ENCODE results near the gene MEGF8. TPM values are rescaled to one million over a fixed set of nuclear protein-coding genes. Genes with fewer than 3 reads are reported as not detected.

Gene MEGF8
- total and polyA plus RNA-seq, 10 of the 15 experiments (the other 5 are each of a cell fraction or from before 2014, with no cell fraction given): 0.43 to 12.8 (median 2.7) TPM

GRCh38 chr19:42374826-42375376 lies 49.5 kb downstream of the MEGF8 start:
- DNase-seq (ENCODE audit: low read depth, low spot score): no peak
- in situ Hi-C loops (cut with MboI): no loop called here
- no peak overlapping the region for H3K4me2 ChIP-seq (ENCODE audit: control insufficient read depth, insufficient read depth)
- ATAC-seq: no peak
- no peaks in the 10 kb centered on the region for H3K9me3 ChIP-seq (replicated peaks; ENCODE audit: control insufficient read depth, insufficient read depth, low read length)
- H3K4me3 ChIP-seq: no peak overlapping the region
- H3K79me2 ChIP-seq (ENCODE audit: control insufficient read depth, insufficient read depth, low read length): no peaks in the 10 kb centered on the region
- CTCF ChIA-PET: no interaction called here
- no peaks in the 10 kb centered on the region for H3K36me3 ChIP-seq (ENCODE audit: control insufficient read depth in 2 of 2, insufficient read depth in 2 of 2, low read length in 1 of 2)
- intact Hi-C loops (cut with micrococcal nuclease; ENCODE audit: unreplicated experiment): no loop called here
- RAD21 ChIA-PET (ENCODE audit: unreplicated experiment): no interaction called here
- SMC1A ChIA-PET (ENCODE audit: uncharacterized antibody, unreplicated experiment): no interaction called here
- no peaks in the 10 kb centered on the region for H3K27me3 ChIP-seq (replicated peaks in 1 of 2; ENCODE audit: control insufficient read depth in 2 of 2, insufficient read depth in 2 of 2, low read length in 1 of 2)
- H2AFZ ChIP-seq (ENCODE audit: control insufficient read depth, low read depth, low read length): no peak overlapping the region
- no TSS peak for BruUV-seq (replicated peaks)
- 0 out of 2 replicates have a peak, but pooled peaks cover 3% of the 10 kb centered on the region for H3K4me1 ChIP-seq (ENCODE audit: control insufficient read depth, insufficient read depth, low read length)
- TF ChIP-seq IKZF2 (IDR thresholded peaks at IDR 0.05): no peak
- TF ChIP-seq RUNX3 (IDR thresholded peaks at IDR 0.05; ENCODE audit: low read length): no peak
- no peak for TF ChIP-seq SRF (IDR thresholded peaks at IDR 0.05; ENCODE audit: low read depth in 2 of 2, low read length in 2 of 2)
- no peak for TF ChIP-seq ETV6 (conservative IDR thresholded peaks at IDR 0.05 in 1 of 2, IDR thresholded peaks at IDR 0.05 in 1 of 2; ENCODE audit: borderline replicate concordance in 1 of 2, low read depth in 1 of 2)
- TF ChIP-seq IRF4 (IDR thresholded peaks at IDR 0.05; ENCODE audit: low read depth, low read length): no peak
- TF ChIP-seq GABPA (IDR thresholded peaks at IDR 0.05; ENCODE audit: low read depth): no peak
- no peak for TF ChIP-seq ZNF24 (IDR thresholded peaks at IDR 0.05)
- WGBS (ENCODE audit: insufficient coverage, insufficient replicate concordance, low lambda C conversion rate, missing lambda C conversion rate): 80% methylated on average over 11 of the region's 11 CpGs
- H3K27ac ChIP-seq (ENCODE audit: control insufficient read depth, insufficient read depth): no peak overlapping the region
- no peak overlapping the region for H3K9ac ChIP-seq (ENCODE audit: control insufficient read depth, insufficient read depth, low read length)
- POLR2A ChIA-PET: no interaction called here
- no peaks in the 10 kb centered on the region for H4K20me1 ChIP-seq (ENCODE audit: control insufficient read depth, insufficient read depth)
- FAIRE-seq: no peak

- H3K9me3 ChIP-seq (replicated peaks; ENCODE audit: control insufficient read depth, insufficient read depth, low read length): no peaks in the 10 kb centered on the region
- 91% methylated on average over 37 of the region's 54 CpGs for WGBS (ENCODE audit: insufficient coverage, insufficient replicate concordance, low lambda C conversion rate, missing lambda C conversion rate)
- no peak for TF ChIP-seq JUND (IDR thresholded peaks at IDR 0.05; ENCODE audit: low read depth, low read length)
- no peak for TF ChIP-seq MEF2B (IDR thresholded peaks at IDR 0.05; ENCODE audit: partially characterized antibody, poor library complexity, severe bottlenecking)
- no peak for TF ChIP-seq RAD21 (IDR thresholded peaks at IDR 0.05; ENCODE audit: insufficient read depth, low read depth, low read length)
- TF ChIP-seq BHLHE40 (IDR thresholded peaks at IDR 0.05; ENCODE audit: borderline replicate concordance in 1 of 2, low read depth in 2 of 2, low read length in 1 of 2): no peak
- no peak for TF ChIP-seq MTA3 (IDR thresholded peaks at IDR 0.05; ENCODE audit: borderline replicate concordance, low read length)
- no peak for TF ChIP-seq SIX5 (IDR thresholded peaks at IDR 0.05; ENCODE audit: low read depth, low read length, severe bottlenecking)
- TF ChIP-seq CTCF (IDR thresholded peaks at IDR 0.05 in 2 of 3, conservative IDR thresholded peaks at IDR 0.05 in 1 of 3; ENCODE audit: control insufficient read depth in 2 of 3, extremely low read depth in 1 of 3, insufficient read depth in 1 of 3, low read depth in 3 of 3, low read length in 3 of 3): no peak
- TF ChIP-seq NR2F1 (conservative IDR thresholded peaks at IDR 0.05): no peak
- H3K79me2 ChIP-seq (ENCODE audit: control insufficient read depth, insufficient read depth, low read length): no peaks in the 10 kb centered on the region
- ChIA-PET SMC1A (ENCODE audit: uncharacterized antibody, unreplicated experiment) (no interaction called here), POLR2A (no interaction called here), RAD21 (ENCODE audit: unreplicated experiment) (no interaction called here), CTCF (no interaction called here)
- in situ Hi-C loops (cut with MboI) (no loop called here), intact Hi-C loops (cut with micrococcal nuclease; ENCODE audit: unreplicated experiment) (no loop called here)
- no peak for FAIRE-seq
- DNase-seq (ENCODE audit: low read depth, low spot score): no peak
- no peaks in the 10 kb centered on the region for H3K27me3 ChIP-seq (replicated peaks in 1 of 2; ENCODE audit: control insufficient read depth in 2 of 2, insufficient read depth in 2 of 2, low read length in 1 of 2)
- H3K9ac ChIP-seq (ENCODE audit: control insufficient read depth, insufficient read depth, low read length): no peak overlapping the region
- H3K36me3 ChIP-seq (ENCODE audit: control insufficient read depth in 2 of 2, insufficient read depth in 2 of 2, low read length in 1 of 2): no peaks in the 10 kb centered on the region
- no TSS peak for BruUV-seq (replicated peaks)
- no peak overlapping the region for H2AFZ ChIP-seq (ENCODE audit: control insufficient read depth, low read depth, low read length)
- no peak for ATAC-seq
- no peak overlapping the region for H3K4me3 ChIP-seq
- no peak overlapping the region for H3K27ac ChIP-seq (ENCODE audit: control insufficient read depth, insufficient read depth)
- no peaks in the 10 kb centered on the region for H4K20me1 ChIP-seq (ENCODE audit: control insufficient read depth, insufficient read depth)
- H3K4me1 ChIP-seq (ENCODE audit: control insufficient read depth, insufficient read depth, low read length): 0 out of 2 replicates have a peak, but pooled peaks cover 3% of the 10 kb centered on the region
- no peak overlapping the region for H3K4me2 ChIP-seq (ENCODE audit: control insufficient read depth, insufficient read depth)
Observed at GRCh38 chr19:42375415-42376176, 50.2 kb downstream of the MEGF8 start.

Measured in GM12878 (cell line).